GM18502 (cell line): ENCODE measurements around the gene VWA5B1.

Source experiments
- ATAC-seq: cut with Tn5 transposase; IDR thresholded peaks from one replicate; pipeline ENCODE4 v1.9.1; 2021; ENCODE audit warnings: mild to moderate bottlenecking; ENCODE audit not compliant: unreplicated experiment, poor library complexity

Gene VWA5B1

DNA sequence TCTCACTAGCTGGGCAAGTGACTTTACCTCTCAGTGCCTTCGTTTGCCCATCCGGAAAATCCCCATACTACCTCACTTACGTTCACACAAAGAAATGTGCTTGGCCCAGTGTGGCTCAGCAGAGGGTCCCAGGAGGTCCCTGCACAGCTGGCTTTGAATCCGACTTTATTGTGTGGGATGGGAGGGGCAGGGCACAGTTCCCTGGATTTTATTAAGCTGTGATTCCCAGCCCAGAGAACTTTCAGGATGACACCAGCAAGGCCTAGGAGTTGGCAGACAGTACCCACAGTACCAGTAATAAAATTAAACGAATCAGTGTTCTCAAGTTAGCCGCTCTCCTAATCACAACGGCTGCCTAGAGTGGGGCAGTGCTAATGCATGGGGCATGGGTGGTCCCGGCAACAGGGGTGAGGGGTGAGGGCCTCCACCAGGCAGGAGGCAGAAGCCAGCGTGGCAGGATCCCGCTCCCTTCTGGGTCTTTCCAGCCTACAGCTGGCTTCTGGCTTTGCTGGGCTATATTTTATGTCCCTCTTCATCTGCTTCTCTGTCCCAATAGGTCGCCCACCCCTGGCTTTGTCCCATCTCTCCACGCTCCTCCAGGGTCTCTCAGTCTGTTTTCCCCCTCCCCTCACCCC, 74.9 kb downstream of the VWA5B1 start:
- no peak for ATAC-seq

DNA sequence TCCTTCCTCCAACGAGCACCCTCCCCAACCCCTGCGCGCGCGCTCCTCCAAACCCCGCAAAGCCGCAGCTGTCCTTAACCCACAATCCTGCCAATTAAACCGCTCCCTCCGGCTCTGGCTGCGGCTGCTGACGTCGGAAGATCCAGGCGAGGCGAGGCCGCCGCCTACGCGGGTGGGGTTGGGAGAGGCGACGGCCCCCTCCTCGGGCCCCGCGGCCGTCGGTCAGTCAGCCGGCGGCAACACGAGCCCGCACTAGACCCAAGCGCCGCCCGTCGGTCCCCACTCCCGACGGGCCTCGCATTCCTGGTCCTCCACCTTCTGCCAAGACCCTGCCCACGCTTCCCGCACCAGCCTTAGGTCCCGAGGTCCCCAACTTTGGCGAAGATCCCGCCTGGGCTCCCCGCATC, 75.4 kb downstream of the VWA5B1 start:
- ATAC-seq = no peak

DNA sequence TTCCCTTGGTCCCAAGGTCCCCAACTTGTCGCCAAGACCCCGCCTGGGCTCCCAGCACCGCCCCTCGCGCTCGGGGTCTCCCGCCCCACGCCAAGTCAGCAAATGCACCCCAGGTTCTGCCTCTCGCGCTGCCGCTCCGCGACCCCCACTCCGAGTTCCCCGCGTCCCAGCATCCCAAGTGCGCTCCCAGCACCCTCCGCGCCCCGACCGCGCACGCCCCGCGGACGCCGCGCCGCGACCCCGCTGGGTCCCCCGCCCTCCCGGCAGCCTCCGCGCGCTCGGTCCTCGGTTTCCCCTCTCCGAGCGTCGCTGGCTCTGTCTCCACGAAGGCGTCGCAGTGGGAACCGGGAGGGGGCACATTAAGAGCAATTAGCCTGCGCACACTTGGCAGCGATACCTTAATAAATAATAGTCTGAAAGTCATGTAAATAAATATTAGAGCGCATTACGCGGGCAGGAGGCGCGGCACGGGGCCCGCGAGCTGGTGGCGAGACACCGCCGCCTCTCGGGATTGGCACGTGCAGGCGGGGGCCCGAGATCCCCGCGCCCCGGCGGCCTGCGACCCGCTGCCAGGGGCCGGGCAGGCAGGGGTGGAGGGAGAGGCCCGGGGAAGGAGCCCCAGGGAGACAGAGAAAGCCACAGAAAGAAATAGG, 75.9 kb downstream of the VWA5B1 start:
- ATAC-seq = no peak

DNA sequence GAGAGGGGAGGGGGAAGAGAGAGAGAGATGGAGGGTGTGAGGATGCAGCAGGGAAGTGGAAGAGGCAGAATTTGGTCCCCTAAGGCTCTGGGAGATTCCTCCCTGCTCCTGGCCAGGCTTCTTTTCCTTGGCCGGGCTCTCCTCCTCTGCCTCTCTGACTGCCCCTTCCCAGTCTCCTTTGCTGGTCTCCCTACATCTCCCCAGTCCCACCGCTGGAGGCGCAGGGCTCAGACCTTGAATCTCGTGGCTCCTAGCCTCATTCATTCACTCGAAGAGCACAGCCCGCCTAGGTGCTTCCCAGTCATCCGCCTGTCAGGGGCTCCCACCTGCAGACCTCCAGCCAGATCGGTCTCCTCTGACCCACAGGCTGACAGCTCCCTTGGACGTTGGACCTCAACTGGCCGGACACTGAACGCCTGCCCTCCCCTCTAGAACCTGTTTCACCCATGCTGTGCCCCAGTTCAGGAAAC, 76.5 kb downstream of the VWA5B1 start:
- no peak for ATAC-seq

DNA sequence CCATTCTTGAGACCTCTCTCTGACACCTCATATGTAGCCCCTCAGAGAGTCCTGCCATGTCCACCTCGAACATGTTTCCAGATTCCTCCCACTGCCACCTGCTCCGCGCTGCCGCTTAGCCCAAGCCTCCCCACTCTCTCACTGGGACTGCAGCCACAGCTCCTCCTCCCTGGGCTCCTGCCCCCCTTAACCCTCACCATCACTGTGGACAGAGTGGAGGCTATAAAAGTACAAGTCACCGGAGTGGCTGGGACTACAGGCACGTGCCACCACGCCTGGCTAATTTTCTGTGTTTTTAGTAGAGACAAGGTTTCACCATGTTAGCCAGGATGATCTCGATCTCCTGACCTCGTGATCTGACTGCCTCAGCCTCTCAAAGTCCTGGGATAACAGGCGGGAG, 77.0 kb downstream of the VWA5B1 start:
- ATAC-seq = no peak

DNA sequence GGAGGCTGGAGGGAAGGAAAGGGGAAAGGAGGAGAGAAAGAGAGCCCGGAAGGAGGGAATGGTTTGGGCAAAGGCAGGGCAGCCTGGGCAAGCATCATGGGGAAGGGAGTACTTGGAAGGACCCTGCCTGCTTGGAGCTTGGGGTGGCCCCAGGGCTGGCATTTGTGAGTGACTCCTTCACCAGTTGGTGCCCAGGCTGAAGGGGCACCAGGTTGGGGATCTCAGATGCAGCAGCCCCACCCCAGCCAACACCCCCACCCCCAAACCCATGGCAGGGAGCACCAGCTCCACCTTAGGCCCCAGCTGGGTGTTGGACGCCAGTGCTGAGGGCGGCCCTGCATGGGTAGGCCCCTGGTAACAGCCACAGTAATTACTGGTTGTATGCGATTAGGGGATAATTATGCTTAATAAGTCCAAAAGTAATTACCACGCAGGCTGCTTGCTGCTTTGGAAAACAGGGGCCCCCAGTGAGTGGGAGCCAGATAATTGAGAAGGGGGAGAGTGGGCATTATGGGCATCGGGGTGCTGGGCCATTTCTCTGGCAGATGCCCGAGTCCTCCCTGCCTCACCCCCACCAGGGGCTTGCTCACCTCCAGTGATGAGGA, 78.3 kb downstream of the VWA5B1 start:
- ATAC-seq = no peak

DNA sequence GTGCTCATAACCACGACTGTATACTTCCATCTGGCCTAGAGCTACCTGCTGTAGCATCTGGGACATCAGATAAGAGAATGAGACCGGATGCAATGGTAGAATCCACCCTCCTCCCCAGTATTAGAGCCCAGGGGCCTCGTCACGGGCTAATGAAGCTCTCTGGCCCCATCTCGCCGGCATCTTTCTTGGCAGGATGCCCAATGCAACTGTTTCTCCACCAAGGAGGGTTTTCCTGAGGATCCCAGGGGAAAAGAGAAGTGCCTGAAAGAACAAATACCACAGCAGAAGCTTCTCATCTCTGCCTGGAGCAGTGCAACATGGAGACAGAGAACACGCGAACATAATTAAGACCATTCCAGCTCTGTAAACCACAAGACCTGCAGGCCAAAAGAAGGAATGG, 80.0 kb downstream of the VWA5B1 start:
- ATAC-seq = no peak

DNA sequence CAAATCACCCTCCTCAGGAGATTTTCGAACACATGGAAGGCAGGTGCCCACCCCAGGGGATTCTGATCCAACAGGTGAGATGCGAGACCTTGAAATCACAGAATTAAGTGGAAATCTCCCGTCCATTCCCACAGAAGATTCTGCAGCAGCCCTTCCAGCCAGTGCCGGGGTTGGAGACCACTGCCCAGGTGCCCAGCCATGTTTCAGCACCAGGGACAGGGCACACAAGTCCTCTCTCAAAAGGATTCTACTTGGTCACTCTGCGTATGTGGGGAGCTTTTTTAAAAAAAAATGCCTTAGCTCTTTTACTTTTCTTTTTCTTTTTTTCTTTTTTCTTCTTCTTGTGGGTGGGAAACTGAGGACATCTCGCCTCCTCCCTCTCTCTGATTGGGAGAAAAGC, 80.7 kb downstream of the VWA5B1 start:
- ATAC-seq = no peak

DNA sequence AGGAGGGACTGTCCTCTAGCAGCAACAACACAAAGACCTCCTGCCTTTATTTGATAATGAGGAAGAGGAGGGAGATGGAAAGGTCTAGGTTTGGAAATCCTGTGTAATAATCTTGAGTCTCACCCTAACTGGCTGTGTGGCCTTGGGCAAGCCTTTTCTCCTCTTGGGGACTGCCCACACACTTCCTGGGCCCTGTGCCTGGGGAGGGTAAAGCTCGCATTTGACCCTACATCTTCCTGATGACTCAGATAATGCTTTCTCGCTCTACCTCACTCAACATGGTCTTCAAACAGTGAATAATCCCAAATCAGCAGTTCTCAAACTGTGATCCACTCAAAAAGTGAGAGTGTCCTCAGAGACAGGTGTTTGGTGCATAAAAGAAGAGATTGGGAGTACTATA, 81.2 kb downstream of the VWA5B1 start:
- no peak for ATAC-seq

DNA sequence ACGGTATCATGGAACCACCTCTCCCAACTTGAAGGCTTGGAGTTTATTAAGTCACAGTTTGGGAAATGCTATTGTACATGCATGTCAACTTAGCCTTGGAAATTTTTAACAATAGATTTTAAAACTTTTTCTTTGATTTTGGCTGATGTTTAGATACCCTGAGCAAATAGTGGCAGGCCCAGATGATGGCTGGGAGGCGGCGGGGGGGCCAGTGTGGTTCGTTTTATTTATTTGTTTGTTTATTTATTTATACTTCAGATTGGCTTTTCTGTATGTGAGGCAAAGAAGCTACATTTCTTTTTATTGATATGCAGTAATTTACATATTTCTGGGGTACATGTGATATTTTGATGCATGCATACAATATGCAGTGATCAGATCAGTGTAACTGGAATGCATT, 82.0 kb downstream of the VWA5B1 start:
- no peak for ATAC-seq

DNA sequence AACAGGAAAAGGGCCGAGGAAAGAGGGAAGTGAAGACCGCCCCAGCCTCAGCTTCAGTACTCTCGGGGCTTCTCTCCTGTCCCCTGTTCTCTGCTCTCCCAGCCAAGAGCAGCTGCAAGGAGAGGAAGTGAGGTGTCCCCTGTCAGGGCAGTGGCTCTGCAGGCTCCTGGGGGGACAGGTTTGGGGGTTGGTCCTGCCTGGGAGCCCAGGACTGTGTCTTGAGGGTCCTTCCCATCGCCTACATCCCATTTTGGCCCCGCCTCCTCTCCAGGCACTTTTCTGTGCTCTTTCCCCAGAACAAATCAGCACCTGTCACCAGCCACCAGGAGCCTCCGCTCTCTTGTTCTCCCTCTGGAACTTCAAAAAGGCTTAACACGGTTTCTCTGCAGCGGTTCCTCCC, 82.6 kb downstream of the VWA5B1 start:
- no peak for ATAC-seq

DNA sequence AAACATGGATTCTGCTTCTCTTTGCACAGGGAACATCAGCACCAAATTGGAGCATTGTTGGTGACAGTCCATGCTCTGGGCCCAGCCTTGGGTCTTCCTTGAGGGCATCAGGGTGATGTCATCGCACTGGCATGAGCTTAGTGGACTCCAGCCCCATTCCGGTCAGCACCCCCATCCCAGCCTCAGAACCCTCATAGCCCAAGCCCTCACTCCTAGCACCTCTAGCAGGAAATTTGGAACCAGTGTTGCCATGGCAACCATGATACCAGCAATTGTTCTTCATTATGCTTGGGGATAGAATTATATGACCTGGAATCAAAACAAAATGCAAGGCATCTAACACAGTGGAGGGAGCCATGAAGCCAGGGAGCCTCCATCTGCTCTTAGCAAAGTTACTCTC, 83.1 kb downstream of the VWA5B1 start:
- no peak for ATAC-seq

DNA sequence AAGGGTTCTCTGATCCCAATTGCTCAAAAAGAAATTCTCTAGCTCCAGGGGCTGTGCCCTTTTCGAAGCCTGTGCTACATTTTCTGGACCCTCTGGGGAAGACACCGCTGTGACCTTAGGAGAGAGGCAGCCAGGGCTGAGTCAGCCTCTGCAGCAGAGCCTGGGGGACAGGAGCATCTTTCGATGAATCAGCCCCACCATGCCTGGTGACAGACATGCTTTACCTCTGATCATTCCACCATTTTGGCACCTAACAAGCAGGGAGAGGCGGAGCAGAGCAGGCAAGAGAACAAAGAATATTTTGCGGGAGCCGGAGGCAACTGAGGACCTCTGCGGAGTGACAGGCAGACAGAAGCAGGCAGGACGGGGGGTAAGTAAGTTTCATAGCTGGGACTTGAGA, 84.9 kb downstream of the VWA5B1 start:
- ATAC-seq = no peak

DNA sequence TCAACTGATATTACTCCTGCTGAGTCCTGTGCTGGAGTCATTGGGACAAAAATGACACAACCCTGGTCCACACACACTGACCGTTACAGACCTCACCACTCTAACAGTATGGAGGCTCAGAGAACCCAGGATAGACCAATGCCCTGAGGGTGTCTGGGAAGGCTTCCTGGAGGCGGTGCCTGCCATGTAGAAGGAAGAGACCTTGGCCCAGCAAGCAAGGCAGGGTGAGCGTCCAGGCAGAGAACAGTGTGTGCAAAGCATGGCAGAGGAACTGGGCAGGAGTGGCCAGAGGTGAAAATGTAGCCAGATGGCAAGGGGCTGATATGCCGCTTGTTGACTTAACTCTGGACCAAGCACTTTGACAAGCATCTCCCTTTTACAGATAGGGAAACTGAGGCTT, 85.5 kb downstream of the VWA5B1 start:
- ATAC-seq = no peak

DNA sequence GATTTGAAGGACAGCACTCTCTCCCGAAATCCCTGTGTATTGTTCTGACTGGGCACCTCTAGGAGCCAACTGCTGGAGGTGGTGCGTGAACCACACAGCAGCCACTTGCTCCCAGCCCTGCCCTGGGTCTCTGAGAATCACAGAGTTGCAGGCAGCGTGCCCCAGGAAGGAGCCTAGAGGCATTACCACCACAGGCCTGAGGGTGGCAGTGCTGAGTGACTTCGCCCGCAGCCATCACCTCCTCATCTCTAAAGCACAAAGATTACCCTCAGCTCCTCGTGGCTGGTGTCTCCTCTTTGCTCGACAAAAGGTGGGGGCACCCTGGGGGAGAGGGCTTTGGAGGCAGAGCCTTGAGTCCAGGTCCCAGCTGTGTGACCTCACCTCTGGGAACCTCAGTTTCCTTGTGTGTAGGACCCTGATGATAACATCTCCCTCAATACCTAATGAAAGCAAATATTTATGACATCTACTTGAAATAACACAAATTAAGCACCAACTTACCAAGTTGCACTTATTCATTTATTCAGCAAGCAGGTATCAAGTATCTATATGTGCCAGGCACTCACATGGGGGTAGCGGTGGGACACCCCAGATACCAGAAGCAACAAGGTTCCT, 86.3 kb downstream of the VWA5B1 start:
- ATAC-seq = no peak

DNA sequence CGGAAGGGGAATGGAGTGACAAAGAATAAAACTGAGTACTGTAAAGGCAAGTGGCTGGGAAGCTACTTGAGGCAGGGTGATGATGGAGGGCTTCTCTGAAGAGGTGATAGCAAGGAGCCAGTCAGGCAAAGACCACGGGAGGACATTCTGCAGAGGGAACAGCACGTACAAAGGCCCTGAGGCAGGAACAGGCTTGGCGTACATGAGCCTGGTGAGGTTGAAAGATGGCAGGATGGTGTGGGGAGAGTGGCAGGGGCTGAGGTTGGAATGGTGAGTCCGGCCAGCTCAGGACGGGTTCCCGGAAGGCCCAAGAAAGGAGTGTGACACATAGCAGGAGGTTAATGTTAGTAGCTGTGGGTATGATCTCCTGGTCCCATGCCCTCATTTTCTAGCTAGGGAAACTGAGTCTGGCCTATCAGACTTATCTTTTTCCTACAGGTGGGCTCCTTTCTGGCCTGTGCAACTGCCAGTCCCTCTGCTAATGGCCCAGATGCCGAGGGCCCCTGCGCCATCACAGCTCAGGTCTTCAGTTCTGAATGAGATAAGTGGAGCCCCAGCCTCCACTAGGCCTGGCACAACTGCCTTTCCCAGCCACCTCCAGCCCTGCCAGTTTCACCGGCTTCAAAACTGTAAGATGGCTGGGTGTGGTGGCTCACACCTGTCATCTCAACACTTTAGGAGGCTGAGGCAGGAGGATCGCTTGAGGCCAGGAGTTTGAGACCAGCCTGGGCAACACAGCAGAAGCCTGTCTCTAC, 87.0 kb downstream of the VWA5B1 start:
- no peak for ATAC-seq

DNA sequence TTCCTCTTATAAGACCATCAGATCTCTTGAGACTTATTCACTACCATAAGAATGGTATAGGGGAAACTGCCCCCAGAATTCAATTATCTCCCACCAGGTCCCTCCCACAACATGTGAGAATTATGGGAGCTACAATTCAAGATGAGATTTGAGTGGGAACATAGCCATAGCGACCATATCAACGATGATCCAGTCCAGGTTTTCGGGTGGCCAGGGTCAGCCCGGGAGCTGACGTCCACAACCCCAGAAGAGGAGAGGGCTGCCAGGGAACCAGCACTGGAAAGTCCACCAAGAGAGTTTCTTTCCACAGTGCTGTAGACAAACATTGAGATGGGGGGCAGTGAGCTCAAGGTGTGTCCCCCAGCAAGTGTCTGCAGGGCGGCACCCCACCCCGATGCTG, 88.4 kb downstream of the VWA5B1 start:
- ATAC-seq = no peak

DNA sequence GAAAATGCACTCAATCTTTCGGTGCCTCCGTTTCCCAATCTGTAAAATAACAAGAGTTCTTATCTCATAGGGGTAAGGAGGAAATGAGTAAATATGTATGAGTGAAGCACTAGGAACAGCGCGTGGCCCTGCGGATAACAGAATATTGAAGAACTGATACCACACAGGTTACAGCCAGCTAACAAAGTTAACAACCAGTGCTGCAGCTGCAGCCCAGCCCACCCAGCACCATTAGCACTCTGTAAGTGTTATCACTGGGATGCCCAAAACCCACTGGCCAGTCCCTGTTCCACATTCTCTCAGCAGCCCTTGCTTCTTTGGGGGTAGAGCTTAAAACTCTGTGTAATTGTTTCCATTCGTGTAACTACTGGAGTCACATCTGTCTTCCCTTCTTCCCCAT, 89.5 kb downstream of the VWA5B1 start:
- ATAC-seq = no peak

DNA sequence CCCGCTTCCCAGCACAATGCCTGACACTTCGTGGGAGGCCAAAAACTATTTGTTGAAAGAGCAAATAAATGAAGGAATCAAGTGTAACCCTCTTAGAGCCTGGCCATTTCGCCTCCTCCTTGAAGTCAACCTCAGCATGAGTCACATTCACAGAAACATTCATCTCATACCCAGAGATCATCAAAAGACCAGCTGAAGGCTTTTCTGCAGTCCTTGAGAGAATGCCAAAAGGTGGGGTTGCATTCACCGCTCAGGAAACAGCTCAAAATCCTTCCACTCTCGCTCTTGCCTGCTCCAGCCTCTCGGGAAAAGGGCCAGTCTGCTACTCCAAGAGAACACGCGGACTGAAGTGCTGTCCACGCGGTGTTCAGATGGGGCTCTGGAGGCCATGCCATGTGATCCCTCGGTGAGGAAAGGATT, 90.0 kb downstream of the VWA5B1 start:
- no peak for ATAC-seq

DNA sequence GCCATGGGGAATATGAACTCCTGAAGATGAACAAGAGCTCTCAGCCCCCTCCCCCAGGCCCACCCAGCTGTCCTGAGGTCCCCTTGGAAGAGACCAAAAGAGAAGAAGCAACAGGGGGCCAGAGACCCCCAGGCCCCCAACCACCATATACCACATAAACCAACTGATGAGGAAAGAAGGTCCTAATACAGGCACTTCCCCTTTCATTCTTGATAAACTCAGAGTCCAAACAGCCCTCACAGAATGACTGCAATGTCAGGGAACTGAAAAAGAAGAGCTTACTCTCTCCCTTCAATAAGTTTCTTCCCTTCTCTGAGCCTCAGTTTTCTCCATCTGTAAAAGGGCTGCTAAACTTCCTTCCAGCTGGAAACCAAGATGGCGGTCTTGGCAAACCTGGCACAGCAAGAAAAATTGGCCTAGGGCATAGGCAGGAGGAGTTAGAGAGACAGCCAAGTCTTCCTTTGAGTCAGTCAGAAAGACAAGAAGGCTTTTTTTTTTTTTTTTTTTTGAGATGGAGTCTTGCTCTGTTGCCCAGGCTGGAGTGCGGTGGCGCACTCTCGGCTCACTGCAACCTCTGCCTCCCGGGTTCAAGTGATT, 90.5 kb downstream of the VWA5B1 start:
- ATAC-seq = no peak
